Neural crest cell (in vitro differentiated cells): ENCODE results near the gene ARG1. TPM values are rescaled to one million over a fixed set of nuclear protein-coding genes. Genes with fewer than 3 reads are reported as not detected.

ENCODE experiments used
- DNase-seq: peaks from one replicate; pipeline ENCODE4 v3.0.0; 2021; ENCODE audit warnings: low read depth, mixed read lengths, low spot score
- H3K27ac Mint-ChIP-seq: one replicate; pipeline ENCODE4 v1.8.0; 2021; ENCODE audit warnings: mild to moderate bottlenecking, mixed read lengths; ENCODE audit not compliant: unreplicated experiment
- H3K27me3 Mint-ChIP-seq: 2 replicates; pipeline ENCODE4 v1.8.0; 2021; ENCODE audit warnings: low read depth, mild to moderate bottlenecking, mixed read lengths
- H3K36me3 Mint-ChIP-seq: 2 replicates; pipeline ENCODE4 v1.8.0; 2021; ENCODE audit warnings: low read depth, mild to moderate bottlenecking, mixed read lengths
- H3K4me1 Mint-ChIP-seq: 2 replicates; pipeline ENCODE4 v1.8.0; 2021; ENCODE audit warnings: mixed read lengths
- H3K4me3 Mint-ChIP-seq: one replicate; pipeline ENCODE4 v1.8.0; 2021; ENCODE audit warnings: mild to moderate bottlenecking, mixed read lengths
- H3K9me3 Mint-ChIP-seq: 2 replicates; pipeline ENCODE4 v1.8.0; 2021; ENCODE audit warnings: mixed read lengths
- CTCF ChIP-seq: fragments of 200-600 bp; sonication (generic); conservative IDR thresholded peaks from 2 replicates; pipeline ENCODE4 v1.5.0; 2021; ENCODE audit warnings: antibody characterized with exemption, mild to moderate bottlenecking
- total RNA-seq: library from RNA; stranded (reverse); gene quantifications from 2 replicates; pipeline ENCODE4 v1.2.1, GENCODE V29; 2021

The ARG1 gene
- total RNA-seq, 1 donor from 2014 or later = not detected

GRCh38 chr6:131602781-131603312 is 29.8 kb downstream of the ARG1 start:
- H3K36me3 Mint-ChIP-seq = peaks cover 2% of the 10 kb centered on the region

GRCh38 chr6:131613296-131613925 is 40.4 kb downstream of the ARG1 start:
- no peak overlapping the region for H3K27ac Mint-ChIP-seq
- no peak overlapping the region for H3K4me3 Mint-ChIP-seq
- no peak for TF ChIP-seq CTCF
- DNase-seq = no peak
- peaks cover 5% of the 10 kb centered on the region for H3K36me3 Mint-ChIP-seq
- no peaks in the 10 kb centered on the region for H3K9me3 Mint-ChIP-seq
- H3K27me3 Mint-ChIP-seq = no peaks in the 10 kb centered on the region
- H3K4me1 Mint-ChIP-seq = no peaks in the 10 kb centered on the region

More at GRCh38 chr6:131602781-131603312, 29.8 kb downstream of the ARG1 start:
- Mint-ChIP-seq H3K4me1 (no peaks in the 10 kb centered on the region), H3K27me3 (no peaks in the 10 kb centered on the region), H3K27ac (no peak overlapping the region), H3K4me3 (no peak overlapping the region), H3K9me3 (no peaks in the 10 kb centered on the region)
- TF ChIP-seq CTCF = no peak
- no peak for DNase-seq

GRCh38 chr6:131615275-131615674 is 42.2 kb downstream of the ARG1 start:
- no peak overlapping the region for H3K27ac Mint-ChIP-seq
- no peak for DNase-seq
- no peaks in the 10 kb centered on the region for H3K36me3 Mint-ChIP-seq
- no peaks in the 10 kb centered on the region for H3K9me3 Mint-ChIP-seq
- no peak overlapping the region for H3K4me3 Mint-ChIP-seq
- H3K27me3 Mint-ChIP-seq = no peaks in the 10 kb centered on the region
- no peaks in the 10 kb centered on the region for H3K4me1 Mint-ChIP-seq
- TF ChIP-seq CTCF = no peak

GRCh38 chr6:131627724-131628682 is 55.0 kb downstream of the ARG1 start, which contains the start of gene MED23:
Gene MED23, minus strand, starts transcription at chr6:131628242. Its CDS starts 193 bp downstream, at chr6:131628049.
- H3K27me3 Mint-ChIP-seq = peaks cover 4% of the 10 kb centered on the region

More at GRCh38 chr6:131627724-131628682, 55.0 kb downstream of the ARG1 start, which contains the start of gene MED23:
- no peaks in the 10 kb centered on the region for H3K36me3 Mint-ChIP-seq
- peak within 1 kb of the TSS; percentile 94 for H3K4me3 Mint-ChIP-seq
- peak; percentile 94 for TF ChIP-seq CTCF
- H3K4me1 Mint-ChIP-seq = peaks cover 26% of the 10 kb centered on the region
- H3K9me3 Mint-ChIP-seq = no peaks in the 10 kb centered on the region
- H3K27ac Mint-ChIP-seq = peak within 1 kb of the TSS; percentile 95
- DNase-seq = peak; percentile 99
